Nephron (organoid): ENCODE data around the gene LSG1.

Experiments used
- H3K27ac Mint-ChIP-seq, 3 experiments: 2 replicates each; pipeline ENCODE4 v1.8.0; 2020; ENCODE audit warnings: mixed read lengths in 3 of 3, mild to moderate bottlenecking in 2 of 3, moderate library complexity in 1 of 3
- H3K27me3 Mint-ChIP-seq: 2 replicates; pipeline ENCODE4 v1.8.0; 2021; ENCODE audit warnings: low read depth, mild to moderate bottlenecking, moderate library complexity, mixed read lengths
- H3K36me3 Mint-ChIP-seq: 2 replicates; pipeline ENCODE4 v1.8.0; 2020; ENCODE audit warnings: low read depth, mixed read lengths
- H3K4me1 Mint-ChIP-seq: 2 replicates; pipeline ENCODE4 v1.8.0; 2020; ENCODE audit warnings: mixed read lengths
- H3K4me3 Mint-ChIP-seq, 3 experiments: 2 replicates each; pipeline ENCODE4 v1.8.0; 2020; ENCODE audit warnings: mild to moderate bottlenecking in 3 of 3, mixed read lengths in 3 of 3, moderate library complexity in 2 of 3
- H3K9me3 Mint-ChIP-seq: 2 replicates; pipeline ENCODE4 v1.8.0; 2020; ENCODE audit warnings: mixed read lengths
- TF ChIP-seq, protein P1 (sequence below), 3 experiments: fragments of 200-600 bp; sonication (generic); IDR thresholded peaks; one replicate each; pipeline ENCODE4 v1.5.0; 2021; ENCODE audit warnings: antibody characterized with exemption in 3 of 3; ENCODE audit not compliant: unreplicated experiment in 3 of 3

LSG1 gene

DNA sequence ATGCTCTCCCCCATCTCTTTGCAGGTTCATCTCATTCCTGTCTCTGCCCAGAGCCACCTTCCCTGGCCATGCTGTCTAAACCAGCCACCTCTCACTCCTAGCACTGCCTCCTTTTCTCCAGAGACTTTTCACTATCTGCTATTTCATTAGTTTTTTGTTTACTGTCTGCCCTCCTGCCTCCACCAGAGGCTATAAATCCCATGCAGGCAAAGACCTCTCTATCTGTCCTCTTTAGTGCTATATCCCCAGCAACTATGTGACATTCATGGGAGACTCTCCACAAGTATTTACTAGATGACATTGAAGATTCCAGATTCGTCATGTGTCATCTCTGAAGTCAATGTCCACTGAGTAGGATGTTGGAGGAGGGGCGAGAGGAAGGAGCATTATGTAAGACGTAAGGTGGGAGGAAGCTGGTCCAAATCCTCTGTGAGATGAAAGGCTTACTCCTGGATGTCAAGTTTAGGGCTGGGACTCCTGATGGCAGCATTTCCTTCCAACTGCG lies 10.2 kb upstream of the LSG1 start:
- no peaks in the 10 kb centered on the region for H3K36me3 Mint-ChIP-seq
- H3K4me1 Mint-ChIP-seq = peaks cover 12% of the 10 kb centered on the region
- H3K27me3 Mint-ChIP-seq = peaks cover 32% of the 10 kb centered on the region
- peak overlapping the region in 1 of 3 experiments; percentile 39 for H3K27ac Mint-ChIP-seq
- H3K4me3 Mint-ChIP-seq = no peak overlapping the region
- no peaks in the 10 kb centered on the region for H3K9me3 Mint-ChIP-seq
- TF ChIP-seq, protein P1, sequence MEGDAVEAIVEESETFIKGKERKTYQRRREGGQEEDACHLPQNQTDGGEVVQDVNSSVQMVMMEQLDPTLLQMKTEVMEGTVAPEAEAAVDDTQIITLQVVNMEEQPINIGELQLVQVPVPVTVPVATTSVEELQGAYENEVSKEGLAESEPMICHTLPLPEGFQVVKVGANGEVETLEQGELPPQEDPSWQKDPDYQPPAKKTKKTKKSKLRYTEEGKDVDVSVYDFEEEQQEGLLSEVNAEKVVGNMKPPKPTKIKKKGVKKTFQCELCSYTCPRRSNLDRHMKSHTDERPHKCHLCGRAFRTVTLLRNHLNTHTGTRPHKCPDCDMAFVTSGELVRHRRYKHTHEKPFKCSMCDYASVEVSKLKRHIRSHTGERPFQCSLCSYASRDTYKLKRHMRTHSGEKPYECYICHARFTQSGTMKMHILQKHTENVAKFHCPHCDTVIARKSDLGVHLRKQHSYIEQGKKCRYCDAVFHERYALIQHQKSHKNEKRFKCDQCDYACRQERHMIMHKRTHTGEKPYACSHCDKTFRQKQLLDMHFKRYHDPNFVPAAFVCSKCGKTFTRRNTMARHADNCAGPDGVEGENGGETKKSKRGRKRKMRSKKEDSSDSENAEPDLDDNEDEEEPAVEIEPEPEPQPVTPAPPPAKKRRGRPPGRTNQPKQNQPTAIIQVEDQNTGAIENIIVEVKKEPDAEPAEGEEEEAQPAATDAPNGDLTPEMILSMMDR (IDR thresholded peaks at IDR 0.05; ENCODE audit: unreplicated experiment in 3 of 3) = no peak

DNA sequence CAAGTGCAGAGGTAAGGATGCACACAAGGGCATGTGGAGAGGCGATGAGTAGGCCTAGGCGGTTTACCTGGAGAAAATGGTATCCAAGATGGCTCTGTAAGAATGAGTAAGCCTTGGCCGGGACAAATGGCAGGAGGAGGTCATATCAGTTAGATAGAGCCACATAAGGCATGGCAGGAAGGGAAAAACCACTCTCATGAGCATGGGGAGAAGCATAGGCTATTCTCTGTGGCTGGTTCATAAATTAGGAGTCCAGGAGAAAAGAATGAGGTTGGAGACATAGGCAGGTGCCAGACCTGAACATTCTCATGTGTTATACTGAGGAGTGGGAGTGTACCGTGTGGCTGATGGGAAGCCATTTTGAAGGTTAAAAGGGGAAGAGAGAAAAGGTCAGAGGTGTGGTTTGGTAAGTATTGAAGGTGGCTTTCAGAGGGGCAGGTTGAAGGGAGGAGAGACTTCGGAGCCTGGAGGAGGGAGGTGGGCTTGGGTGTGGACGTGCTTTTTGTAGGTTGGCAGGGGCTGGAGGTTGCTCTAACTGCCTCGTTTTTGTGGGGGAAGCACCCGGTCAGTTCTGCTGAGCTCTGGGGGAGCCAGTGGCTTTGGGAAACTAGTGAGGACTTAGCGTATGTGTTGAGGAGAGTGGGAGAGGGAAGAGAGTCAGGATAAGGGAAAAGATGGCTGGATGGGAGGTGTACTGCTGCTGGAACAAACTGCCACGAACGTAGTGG lies 9.1 kb upstream of the LSG1 start:
- TF ChIP-seq, protein P1 (IDR thresholded peaks at IDR 0.05; ENCODE audit: unreplicated experiment in 3 of 3) = no peak
- Mint-ChIP-seq H3K36me3 (no peaks in the 10 kb centered on the region), H3K27ac (no peak overlapping the region), H3K4me1 (peaks cover 6% of the 10 kb centered on the region), H3K27me3 (peaks cover 30% of the 10 kb centered on the region), H3K4me3 (no peak overlapping the region), H3K9me3 (no peaks in the 10 kb centered on the region)

DNA sequence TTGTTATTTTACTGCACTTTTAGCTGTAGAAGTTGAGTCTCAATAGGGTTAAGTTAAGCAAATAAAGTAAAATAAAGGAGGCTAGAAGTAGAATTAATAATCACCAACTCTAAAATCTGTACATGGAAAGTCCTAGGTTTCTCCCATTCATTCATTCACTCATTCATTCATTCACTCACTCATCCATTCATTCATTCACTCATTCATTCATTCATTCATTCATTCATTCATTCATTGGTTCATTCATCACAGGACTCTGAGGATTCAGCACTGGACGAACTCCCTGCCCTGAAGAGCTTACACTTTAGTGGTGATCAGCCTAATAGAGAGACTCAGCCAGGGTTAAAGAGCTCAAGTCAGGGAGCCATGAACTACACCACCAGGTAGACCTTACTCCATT lies 4.5 kb upstream of the LSG1 start:
- TF ChIP-seq, protein P1 (IDR thresholded peaks at IDR 0.05; ENCODE audit: unreplicated experiment in 3 of 3) = no peak
- Mint-ChIP-seq H3K27me3 (peaks cover 26% of the 10 kb centered on the region), H3K4me3 (peak overlapping the region in 1 of 3 experiments; percentile 26), H3K4me1 (peaks cover 6% of the 10 kb centered on the region), H3K36me3 (no peaks in the 10 kb centered on the region), H3K27ac (peak overlapping the region in 1 of 3 experiments; percentile 22), H3K9me3 (no peaks in the 10 kb centered on the region)

DNA sequence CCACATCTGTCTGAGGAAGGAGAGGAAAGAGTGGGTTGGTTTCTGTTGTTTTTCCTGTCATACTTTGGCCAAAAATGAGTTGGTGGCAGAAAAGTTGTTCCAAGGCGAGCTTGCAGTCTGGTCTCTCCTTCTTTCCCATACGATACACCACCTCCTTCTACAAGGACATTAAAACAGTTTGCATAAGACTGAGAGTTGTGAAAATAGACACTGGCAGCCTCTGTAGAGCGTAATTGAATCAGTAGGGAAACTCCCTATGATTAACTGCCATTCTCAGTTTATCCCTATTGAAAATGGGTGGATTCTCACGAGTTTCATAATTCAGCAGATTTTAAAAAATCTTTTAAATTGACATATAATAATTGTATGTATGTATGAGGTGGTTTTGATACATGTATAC lies 3.7 kb upstream of the LSG1 start:
- Mint-ChIP-seq H3K9me3 (no peaks in the 10 kb centered on the region), H3K4me3 (peak overlapping the region in 1 of 3 experiments; percentile 45), H3K36me3 (no peaks in the 10 kb centered on the region), H3K27me3 (peaks cover 20% of the 10 kb centered on the region), H3K27ac (peak overlapping the region in 2 of 3 experiments; percentile 22 to 26), H3K4me1 (peaks cover 10% of the 10 kb centered on the region)
- TF ChIP-seq, protein P1 (IDR thresholded peaks at IDR 0.05; ENCODE audit: unreplicated experiment in 3 of 3) = no peak

DNA sequence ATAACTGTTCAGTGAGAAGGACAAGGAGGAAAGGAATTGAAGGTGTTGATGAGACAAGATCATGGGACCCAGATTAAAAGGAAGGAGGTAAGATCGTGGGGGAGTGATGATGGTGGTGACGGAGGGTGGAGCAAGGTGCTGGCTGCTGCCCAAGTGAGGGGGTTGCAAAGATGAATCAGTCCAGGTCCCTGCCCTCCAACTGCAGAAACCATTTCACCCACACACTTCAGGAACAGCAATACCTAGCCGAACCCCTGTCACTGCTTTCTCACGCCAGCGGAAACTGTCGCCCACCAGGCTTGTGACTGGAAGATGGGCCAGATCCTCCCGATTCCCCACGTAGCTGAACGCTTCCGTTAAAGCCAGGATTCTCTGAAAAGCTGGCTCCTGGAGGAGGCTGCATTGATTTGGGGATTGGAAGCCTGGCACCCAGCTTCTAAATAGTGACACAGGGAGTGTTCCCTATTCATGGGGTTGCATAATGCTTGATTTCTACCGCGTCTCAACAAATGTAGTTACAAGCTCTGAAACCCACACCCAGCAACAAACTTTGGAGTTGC lies 3.2 kb upstream of the LSG1 start:
- H3K27ac Mint-ChIP-seq = peak overlapping the region in 2 of 3 experiments; percentile 22 to 26
- H3K9me3 Mint-ChIP-seq = no peaks in the 10 kb centered on the region
- no peaks in the 10 kb centered on the region for H3K36me3 Mint-ChIP-seq
- peaks cover 10% of the 10 kb centered on the region for H3K4me1 Mint-ChIP-seq
- peak overlapping the region in 2 of 3 experiments; percentile 1 to 45 for H3K4me3 Mint-ChIP-seq
- TF ChIP-seq, protein P1 (IDR thresholded peaks at IDR 0.05; ENCODE audit: unreplicated experiment in 3 of 3) = no peak
- peaks cover 20% of the 10 kb centered on the region for H3K27me3 Mint-ChIP-seq
